K562 (cell line): ENCODE measurements around the gene PTPRM. TPM values are rescaled to one million over a fixed set of nuclear protein-coding genes. Genes with fewer than 3 reads are reported as not detected.

ENCODE experiments used
- ATAC-seq: fragments of 200-7000 bp; cut with Tn5 transposase; 3 replicates; pipeline ENCODE4 v1.9.1; 2020; ENCODE audit warnings: moderate library complexity
- BruUV-seq: library from RNA; stranded (reverse); fragments of 400-500 nt; replicated peaks from 2 replicates; lab custom pipeline; 2021; lab: Mats Ljungman, UMichigan
- CTCF ChIA-PET: fragments of 300-600 bp; formaldehyde crosslinking; extraction: SDS; loops from one replicate; lab custom pipeline; 2021; ENCODE audit warnings: low intra/inter-chr PET ratio; lab: Yijun Ruan, JAX
- POLR2A ChIA-PET: fragments of 300-600, 350-650 bp; sonication (Branson Sonifier 250); formaldehyde crosslinking; extraction: SDS; loops from one replicate; lab custom pipeline; 2021; ENCODE audit warnings: antibody characterized with exemption, inconsistent platforms; lab: Yijun Ruan, JAX
- DNase-seq, 4 experiments: peaks; one replicate each; pipeline versions ENCODE4 v3.0.0 to v3.0.0-alpha.2; 2011 to 2018; ENCODE audit warnings: low spot score in 3 of 4, mixed read lengths in 3 of 4; ENCODE audit errors: extremely low read depth in 1 of 4
- FAIRE-seq: peaks from 2 replicates; lab custom pipeline; 2011; peaks lifted over from hg19 to GRCh38; lab: Jason Lieb, UNC
- H2AFZ ChIP-seq: 2 replicates; pipeline ENCODE4 v1.6.0; 2011; ENCODE audit warnings: low read depth, low read length, control low read depth, inconsistent platforms
- H3K27ac ChIP-seq: fragments of 200-600 bp; 3 replicates; pipeline ENCODE4 v1.8.0; 2011; ENCODE audit warnings: low read depth, mild to moderate bottlenecking, control low read depth, inconsistent platforms, low read length, moderate library complexity, mixed read lengths; ENCODE audit errors: extremely low read depth
- H3K27me3 ChIP-seq, 2 experiments: fragments of 300-600 bp in 1 of 2; 2 replicates in 1 of 2; 3 replicates in 1 of 2; pipeline versions ENCODE4 v1.6.0 to v1.8.0; 2011; ENCODE audit warnings: inconsistent platforms in 2 of 2, low read length in 2 of 2, mild to moderate bottlenecking in 1 of 2, mixed read lengths in 1 of 2, moderate library complexity in 1 of 2; ENCODE audit not compliant: control insufficient read depth in 2 of 2, insufficient read depth in 2 of 2
- H3K36me3 ChIP-seq: fragments of 300-600 bp; 3 replicates; pipeline ENCODE4 v1.8.0; 2011; ENCODE audit warnings: mild to moderate bottlenecking, low read length, inconsistent platforms; ENCODE audit not compliant: control insufficient read depth, insufficient read depth
- H3K4me1 ChIP-seq, 2 experiments: fragments of 200-600 bp in 1 of 2; replicated peaks in 1 of 2; 2 replicates in 1 of 2; 3 replicates in 1 of 2; pipeline versions ENCODE4 v1.5.1 to v1.8.0; 2011; ENCODE audit warnings: inconsistent platforms in 2 of 2, low read length in 2 of 2, mild to moderate bottlenecking in 1 of 2, mixed read lengths in 1 of 2, moderate library complexity in 1 of 2; ENCODE audit not compliant: control insufficient read depth in 2 of 2, insufficient read depth in 2 of 2
- H3K4me2 ChIP-seq: 2 replicates; pipeline ENCODE4 v1.6.1; 2011; ENCODE audit warnings: low read length, control low read depth, inconsistent platforms, mixed read lengths; ENCODE audit not compliant: insufficient read depth
- H3K4me3 ChIP-seq: fragments of 200-600 bp; sonication (generic), shearing (Covaris generic); 2 replicates; pipeline ENCODE4 v1.5.1; 2016; ENCODE audit warnings: control low read depth, inconsistent platforms
- H3K79me2 ChIP-seq: fragments of 200-600 bp; 3 replicates; pipeline ENCODE4 v1.8.0; 2011; ENCODE audit warnings: low read length, inconsistent platforms; ENCODE audit not compliant: control insufficient read depth, insufficient read depth
- H3K9ac ChIP-seq, 2 experiments: 2 replicates each; pipeline versions ENCODE4 v1.6.0 to v1.6.1; 2011; ENCODE audit warnings: low read depth in 2 of 2, low read length in 2 of 2, control low read depth in 1 of 2, inconsistent platforms in 1 of 2, mild to moderate bottlenecking in 1 of 2, mixed read lengths in 1 of 2; ENCODE audit not compliant: insufficient read depth in 1 of 2
- H3K9me1 ChIP-seq: one replicate; pipeline ENCODE4 v1.6.0; 2011; ENCODE audit warnings: inconsistent platforms, mild to moderate bottlenecking, low read length, moderate library complexity; ENCODE audit not compliant: control insufficient read depth, insufficient read depth
- H3K9me3 ChIP-seq: replicated peaks from 2 replicates; pipeline ENCODE4 v1.5.1; 2011; ENCODE audit warnings: low read depth, low read length, inconsistent platforms; ENCODE audit not compliant: control insufficient read depth, insufficient read depth
- H4K20me1 ChIP-seq: replicated peaks from 2 replicates; pipeline ENCODE4 v1.6.1; 2011; ENCODE audit warnings: low read length, inconsistent platforms, mixed read lengths; ENCODE audit not compliant: control insufficient read depth, insufficient read depth
- CEBPB ChIP-seq: fragments of 450-650 bp; IDR thresholded peaks from 2 replicates; pipeline ENCODE4 v1.6.1; 2016; ENCODE audit warnings: missing genetic modification characterization, missing compliant biosample characterization
- ZNF124 ChIP-seq: sonication (generic); formaldehyde crosslinking; IDR thresholded peaks from 2 replicates; pipeline ENCODE4 v1.8.1; 2022; ENCODE audit warnings: missing genetic modification reagents
- ZNF589 ChIP-seq: fragments of 200-800 bp; sonication (Bioruptor generic); IDR thresholded peaks from 2 replicates; pipeline ENCODE4 v1.6.1; 2016; ENCODE audit warnings: low read depth, missing genetic modification characterization, missing compliant biosample characterization
- ZNF79 ChIP-seq: fragments of 250-450 bp; sonication (Bioruptor Pico); IDR thresholded peaks from 2 replicates; pipeline ENCODE4 v1.4.0; 2020; ENCODE audit warnings: low read depth, mild to moderate bottlenecking, moderate library complexity
- WGBS: fragments of 100-300 bp; shearing (Covaris generic); methylation state at CpG from one replicate; pipeline ENCODE4 v1.1.6; 2016; ENCODE audit warnings: low coverage, mixed read lengths; ENCODE audit not compliant: insufficient coverage; ENCODE audit errors: missing lambda C conversion rate; 5-methylcytosine and 5-hydroxymethylcytosine counted together
- in situ Hi-C: fragments of 300-500 bp; cut with MboI; formaldehyde crosslinking; loops from 4 replicates; pipeline ENCODE4 v1.15.0; 2018; ENCODE audit warnings: inconsistent platforms, mixed read lengths
- intact Hi-C: fragments of 100-400 bp; cut with micrococcal nuclease; formaldehyde crosslinking; loops from 2 replicates; pipeline ENCODE4 v1.14.2; 2022
- polyA plus RNA-seq, 8 experiments: library from polyadenylated mRNA; depleted of rRNA in 4 of 8; stranded (reverse) in 5 of 8; unstranded in 3 of 8; fragments of >200 nt; fragmentation: Nextera tagmentation in 2 of 8; fragmentation: Illumina TruSeq in 1 of 8; extraction: Ambion mirVana in 2 of 8; extraction: Trizol in 1 of 8; gene quantifications; 2 replicates each; pipeline versions ENCODE4 v1.2.1 to v1.2.3, GENCODE V29; 2011 to 2014; ENCODE audit warnings: inconsistent platforms in 1 of 8, missing spikeins in 1 of 8
- total RNA-seq, 7 experiments: library from RNA; depleted of rRNA in 6 of 7; stranded (reverse); fragments of >200 nt in 6 of 7; fragmentation: Illumina TruSeq in 2 of 7; extraction: Trizol in 2 of 7; gene quantifications; 2 replicates each; pipeline versions ENCODE4 v1.2.1 to v1.2.3, GENCODE V29; 2011 to 2021; ENCODE audit warnings: low replicate concordance in 1 of 7
- TF ChIP-seq, protein P1 (sequence below): fragments of 450-650 bp; conservative IDR thresholded peaks from 2 replicates; pipeline ENCODE4 v1.6.1; 2016; ENCODE audit warnings: missing genetic modification characterization, low read depth, mild to moderate bottlenecking, control low read depth, missing compliant biosample characterization
- TF ChIP-seq, protein P2 (sequence below), 2 experiments: fragments of 450-650 bp in 1 of 2; sonication (generic) in 1 of 2; formaldehyde crosslinking; conservative IDR thresholded peaks; 2 replicates each; pipeline versions ENCODE4 v1.4.0 to v1.8.1; 2020 to 2022; ENCODE audit warnings: mild to moderate bottlenecking in 1 of 2, missing genetic modification reagents in 1 of 2
- TF ChIP-seq, protein P3 (sequence below): sonication (generic); formaldehyde crosslinking; IDR thresholded peaks from 2 replicates; pipeline ENCODE4 v1.8.1; 2023; ENCODE audit warnings: mild to moderate bottlenecking, missing genetic modification reagents, moderate library complexity
- TF ChIP-seq, protein P4 (sequence below), 2 experiments: IDR thresholded peaks; 2 replicates each; pipeline ENCODE4 v1.6.1; 2012; ENCODE audit warnings: improper control_type of control experiment in 2 of 2, low read depth in 2 of 2, low read length in 2 of 2, borderline replicate concordance in 1 of 2

PTPRM gene
- total and polyA plus RNA-seq, 9 of the 15 experiments (the other 6 are each of a cell fraction or from before 2014, with no cell fraction given) = 0.03 to 0.16 (median 0.08) TPM; not detected in 3

DNA sequence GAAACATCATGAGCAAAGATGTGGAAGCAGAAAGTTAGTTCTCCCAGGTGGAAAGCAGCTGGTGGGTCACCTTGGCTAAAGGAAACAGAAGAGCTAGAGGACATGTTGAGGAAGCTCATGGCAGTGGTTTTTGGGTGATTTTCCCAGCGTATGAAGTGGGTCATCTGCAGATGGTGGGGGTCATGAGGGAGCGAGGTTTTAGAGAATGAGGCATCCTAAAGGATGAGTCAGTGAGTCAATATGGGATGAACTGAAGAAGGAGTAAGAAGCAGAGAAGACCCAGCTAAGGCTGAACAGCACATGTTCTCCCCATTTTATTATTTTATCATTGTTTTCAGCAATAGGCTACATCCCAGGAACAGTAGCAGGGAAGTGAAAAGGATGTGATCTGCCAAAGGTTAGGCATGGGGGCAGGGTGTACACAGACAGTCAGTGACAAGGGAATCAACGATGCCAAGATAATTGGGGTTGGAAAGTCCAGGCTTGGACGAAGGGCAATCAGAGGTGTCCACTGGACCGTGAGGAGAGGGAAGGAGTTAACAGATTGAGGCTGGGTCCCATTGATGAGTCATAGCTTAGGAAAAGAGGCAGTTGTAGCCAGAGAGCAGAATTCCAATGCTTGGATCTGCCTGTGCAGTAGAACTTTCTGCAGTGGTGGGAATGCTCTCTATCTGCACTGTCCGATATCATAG, 752.8 kb downstream of the PTPRM start (continued):
- TF ChIP-seq, protein P1, sequence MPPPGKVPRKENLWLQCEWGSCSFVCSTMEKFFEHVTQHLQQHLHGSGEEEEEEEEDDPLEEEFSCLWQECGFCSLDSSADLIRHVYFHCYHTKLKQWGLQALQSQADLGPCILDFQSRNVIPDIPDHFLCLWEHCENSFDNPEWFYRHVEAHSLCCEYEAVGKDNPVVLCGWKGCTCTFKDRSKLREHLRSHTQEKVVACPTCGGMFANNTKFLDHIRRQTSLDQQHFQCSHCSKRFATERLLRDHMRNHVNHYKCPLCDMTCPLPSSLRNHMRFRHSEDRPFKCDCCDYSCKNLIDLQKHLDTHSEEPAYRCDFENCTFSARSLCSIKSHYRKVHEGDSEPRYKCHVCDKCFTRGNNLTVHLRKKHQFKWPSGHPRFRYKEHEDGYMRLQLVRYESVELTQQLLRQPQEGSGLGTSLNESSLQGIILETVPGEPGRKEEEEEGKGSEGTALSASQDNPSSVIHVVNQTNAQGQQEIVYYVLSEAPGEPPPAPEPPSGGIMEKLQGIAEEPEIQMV (tag) = no peak
- TF ChIP-seq ZNF124 (CRISPR knock-in tag) (no peak), ZNF79 (CRISPR knock-in tag) (no peak)
- TF ChIP-seq, protein P2, sequence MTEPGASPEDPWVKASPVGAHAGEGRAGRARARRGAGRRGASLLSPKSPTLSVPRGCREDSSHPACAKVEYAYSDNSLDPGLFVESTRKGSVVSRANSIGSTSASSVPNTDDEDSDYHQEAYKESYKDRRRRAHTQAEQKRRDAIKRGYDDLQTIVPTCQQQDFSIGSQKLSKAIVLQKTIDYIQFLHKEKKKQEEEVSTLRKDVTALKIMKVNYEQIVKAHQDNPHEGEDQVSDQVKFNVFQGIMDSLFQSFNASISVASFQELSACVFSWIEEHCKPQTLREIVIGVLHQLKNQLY (CRISPR knock-in tag; conservative IDR thresholded peaks at IDR 0.05) = no peak
- TF ChIP-seq, protein P3, sequence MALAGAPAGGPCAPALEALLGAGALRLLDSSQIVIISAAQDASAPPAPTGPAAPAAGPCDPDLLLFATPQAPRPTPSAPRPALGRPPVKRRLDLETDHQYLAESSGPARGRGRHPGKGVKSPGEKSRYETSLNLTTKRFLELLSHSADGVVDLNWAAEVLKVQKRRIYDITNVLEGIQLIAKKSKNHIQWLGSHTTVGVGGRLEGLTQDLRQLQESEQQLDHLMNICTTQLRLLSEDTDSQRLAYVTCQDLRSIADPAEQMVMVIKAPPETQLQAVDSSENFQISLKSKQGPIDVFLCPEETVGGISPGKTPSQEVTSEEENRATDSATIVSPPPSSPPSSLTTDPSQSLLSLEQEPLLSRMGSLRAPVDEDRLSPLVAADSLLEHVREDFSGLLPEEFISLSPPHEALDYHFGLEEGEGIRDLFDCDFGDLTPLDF (CRISPR knock-in tag) = no peak

DNA sequence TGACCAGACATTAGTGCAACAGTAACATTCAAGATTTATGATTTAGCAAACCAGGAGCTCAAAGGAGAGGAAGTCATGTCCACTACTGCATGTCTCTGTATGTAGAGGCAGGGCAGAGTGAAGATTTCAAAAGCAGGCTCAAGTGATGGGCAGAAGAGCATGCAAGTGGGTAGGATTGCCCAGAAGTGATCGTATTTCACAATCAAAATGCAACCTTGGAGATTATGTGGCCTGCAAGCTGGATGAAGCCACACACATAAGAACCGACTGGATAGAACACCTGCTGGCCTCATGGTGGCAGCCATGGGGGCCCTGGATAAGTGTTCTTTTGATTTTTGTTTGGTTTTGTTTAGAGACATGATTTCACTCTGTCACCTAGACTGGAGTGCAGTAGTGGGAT, 755.4 kb downstream of the PTPRM start:
- Histone ChIP-seq H3K9ac (no peak overlapping the region), H3K4me1 (no peaks in the 10 kb centered on the region), H3K79me2 (no peaks in the 10 kb centered on the region), H4K20me1 (no peaks in the 10 kb centered on the region; the same call in 1 of the 2 replicates)
- no peak for FAIRE-seq
- no peak for ATAC-seq
- no peak for DNase-seq
- WGBS = 0% methylated on average over 2 of the region's 2 CpGs
- 0 out of 2 replicates have a peak, but pooled peaks have one; percentile 25 for TF ChIP-seq CEBPB
- no peak for TF ChIP-seq ZNF589
- TF ChIP-seq, protein P4, sequence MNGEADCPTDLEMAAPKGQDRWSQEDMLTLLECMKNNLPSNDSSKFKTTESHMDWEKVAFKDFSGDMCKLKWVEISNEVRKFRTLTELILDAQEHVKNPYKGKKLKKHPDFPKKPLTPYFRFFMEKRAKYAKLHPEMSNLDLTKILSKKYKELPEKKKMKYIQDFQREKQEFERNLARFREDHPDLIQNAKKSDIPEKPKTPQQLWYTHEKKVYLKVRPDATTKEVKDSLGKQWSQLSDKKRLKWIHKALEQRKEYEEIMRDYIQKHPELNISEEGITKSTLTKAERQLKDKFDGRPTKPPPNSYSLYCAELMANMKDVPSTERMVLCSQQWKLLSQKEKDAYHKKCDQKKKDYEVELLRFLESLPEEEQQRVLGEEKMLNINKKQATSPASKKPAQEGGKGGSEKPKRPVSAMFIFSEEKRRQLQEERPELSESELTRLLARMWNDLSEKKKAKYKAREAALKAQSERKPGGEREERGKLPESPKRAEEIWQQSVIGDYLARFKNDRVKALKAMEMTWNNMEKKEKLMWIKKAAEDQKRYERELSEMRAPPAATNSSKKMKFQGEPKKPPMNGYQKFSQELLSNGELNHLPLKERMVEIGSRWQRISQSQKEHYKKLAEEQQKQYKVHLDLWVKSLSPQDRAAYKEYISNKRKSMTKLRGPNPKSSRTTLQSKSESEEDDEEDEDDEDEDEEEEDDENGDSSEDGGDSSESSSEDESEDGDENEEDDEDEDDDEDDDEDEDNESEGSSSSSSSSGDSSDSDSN (IDR thresholded peaks at IDR 0.05; ENCODE audit: borderline replicate concordance in 1 of 2, low read depth in 2 of 2, low read length in 2 of 2) = no peak
- TF ChIP-seq, all 486 proteins: peak for 1
- Histone ChIP-seq H3K4me2 (no peak overlapping the region), H3K27ac (no peak overlapping the region), H2AFZ (no peak overlapping the region), H3K4me3 (no peak overlapping the region), H3K9me3 (no peaks in the 10 kb centered on the region), H3K27me3 (no peaks in the 10 kb centered on the region), H3K36me3 (no peaks in the 10 kb centered on the region), H3K9me1 (no peaks in the 10 kb centered on the region)
- ChIA-PET CTCF (no interaction called here), POLR2A (no interaction called here)
- no TSS peak for BruUV-seq
- intact Hi-C loops (no loop called here), in situ Hi-C loops (no loop called here)
